Stimulated activated CD4-positive, alpha-beta T cell treated with anti-CD3 and anti-CD28 coated beads, Interleukin-1b, Interleukin-23, amount 100 ng/mL, for 1 hour (primary cell): ENCODE data around the gene SLC40A1.

Experiments used
- DNase-seq, 2 donors: peaks; one replicate each; pipeline ENCODE4 v3.0.0-alpha.2; 2020; ENCODE audit warnings: low read depth in 2 of 2

The SLC40A1 gene

DNA sequence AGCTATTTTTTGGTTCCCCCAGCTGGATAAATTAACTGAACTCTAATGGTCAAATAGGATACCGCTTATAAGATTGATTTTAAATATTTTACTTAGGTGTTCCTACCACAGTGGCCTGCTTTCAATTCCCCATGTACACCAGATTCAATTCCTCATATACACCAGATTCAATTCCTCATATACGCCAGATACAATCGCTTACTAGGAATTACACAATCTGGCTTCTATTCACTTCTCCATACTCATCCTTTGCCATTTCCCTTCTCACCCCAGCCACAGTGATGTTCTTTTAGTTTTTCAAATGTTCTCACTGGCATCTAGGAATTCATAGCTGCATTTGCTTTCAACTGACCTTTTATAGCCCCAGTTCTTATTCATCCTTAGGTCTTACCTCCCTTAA lies 66.5 kb downstream of the SLC40A1 start:
- no peak for DNase-seq

DNA sequence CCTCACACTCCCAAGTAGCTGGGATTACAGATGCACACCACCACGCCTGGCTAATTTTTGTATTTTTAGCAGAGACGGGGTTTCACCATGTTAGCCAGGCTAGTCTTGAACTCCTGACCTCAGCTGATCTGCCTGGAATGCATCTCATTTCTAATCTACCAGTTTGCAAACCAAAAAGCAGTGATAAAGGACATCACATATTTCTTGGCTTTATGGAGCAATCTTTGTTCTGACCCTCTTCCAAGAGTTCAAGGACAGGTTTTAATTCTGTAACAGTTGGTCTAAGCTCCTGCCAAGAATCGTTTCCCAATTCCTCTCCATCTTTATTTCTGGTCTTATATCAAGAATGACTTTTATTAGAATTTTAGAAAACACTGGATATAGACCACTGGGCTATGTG lies 67.7 kb downstream of the SLC40A1 start:
- no peak for DNase-seq

DNA sequence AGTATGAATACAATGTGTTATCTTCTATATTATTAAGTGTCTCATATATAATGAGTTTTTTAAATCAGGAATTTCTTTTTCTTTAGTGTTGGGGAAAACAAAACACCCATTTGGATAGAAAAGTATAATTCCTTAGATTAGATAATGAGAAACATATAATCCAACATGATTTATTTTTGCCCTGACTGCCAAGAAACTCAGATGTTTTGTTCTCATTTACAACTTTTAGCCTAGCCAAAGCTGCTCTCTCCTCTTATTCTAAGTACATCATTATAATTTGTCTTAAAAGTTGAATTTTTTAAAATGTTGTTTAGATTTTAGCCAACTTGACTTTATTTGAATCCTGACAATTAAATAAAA lies 68.6 kb downstream of the SLC40A1 start:
- DNase-seq, result no peak

DNA sequence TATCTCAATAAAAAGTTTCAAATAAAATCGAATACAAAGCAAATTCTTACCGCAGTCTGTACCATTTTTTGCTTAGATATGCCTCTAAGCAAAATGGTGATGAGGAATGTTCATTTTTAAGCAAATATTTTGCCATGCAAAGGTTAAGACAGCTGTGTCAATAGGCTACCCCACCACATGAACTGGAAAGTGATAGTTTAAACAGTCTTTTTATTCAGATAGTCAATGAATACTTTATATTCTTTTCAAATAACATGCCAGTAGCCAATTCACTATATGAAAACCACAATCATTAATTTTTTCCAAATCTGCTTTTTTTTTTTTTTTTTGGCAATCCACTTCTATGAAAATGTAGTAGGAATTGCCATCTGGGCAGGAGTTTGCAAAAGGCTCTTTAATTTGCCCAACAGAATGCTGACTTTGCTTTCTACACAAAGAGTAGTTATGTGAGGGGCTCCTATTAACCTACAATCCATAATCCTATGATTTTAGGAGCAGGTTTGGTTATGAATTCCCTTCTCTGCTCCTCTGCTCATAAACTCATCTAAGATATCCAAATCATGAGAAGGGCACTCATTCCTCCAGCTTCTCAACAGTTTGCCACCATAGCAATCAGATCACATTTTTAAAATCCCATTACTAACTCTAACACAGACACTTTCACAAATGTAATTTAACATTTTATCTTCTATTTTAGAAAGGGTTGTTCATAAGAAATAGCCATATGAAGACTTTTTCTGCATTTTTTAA lies 69.2 kb downstream of the SLC40A1 start:
- no peak for DNase-seq
